GM18861 (cell line): Measurements from ENCODE around the gene DEFB108B.
"Not testable (repeated sequence)": the region's sequence is repeated elsewhere in the genome, so short reads cannot be mapped to it uniquely, and the experiment has no call there.

ENCODE experiments used
- ATAC-seq: cut with Tn5 transposase; IDR thresholded peaks from one replicate; pipeline ENCODE4 v1.9.1; 2021; ENCODE audit not compliant: unreplicated experiment

The DEFB108B gene

DNA sequence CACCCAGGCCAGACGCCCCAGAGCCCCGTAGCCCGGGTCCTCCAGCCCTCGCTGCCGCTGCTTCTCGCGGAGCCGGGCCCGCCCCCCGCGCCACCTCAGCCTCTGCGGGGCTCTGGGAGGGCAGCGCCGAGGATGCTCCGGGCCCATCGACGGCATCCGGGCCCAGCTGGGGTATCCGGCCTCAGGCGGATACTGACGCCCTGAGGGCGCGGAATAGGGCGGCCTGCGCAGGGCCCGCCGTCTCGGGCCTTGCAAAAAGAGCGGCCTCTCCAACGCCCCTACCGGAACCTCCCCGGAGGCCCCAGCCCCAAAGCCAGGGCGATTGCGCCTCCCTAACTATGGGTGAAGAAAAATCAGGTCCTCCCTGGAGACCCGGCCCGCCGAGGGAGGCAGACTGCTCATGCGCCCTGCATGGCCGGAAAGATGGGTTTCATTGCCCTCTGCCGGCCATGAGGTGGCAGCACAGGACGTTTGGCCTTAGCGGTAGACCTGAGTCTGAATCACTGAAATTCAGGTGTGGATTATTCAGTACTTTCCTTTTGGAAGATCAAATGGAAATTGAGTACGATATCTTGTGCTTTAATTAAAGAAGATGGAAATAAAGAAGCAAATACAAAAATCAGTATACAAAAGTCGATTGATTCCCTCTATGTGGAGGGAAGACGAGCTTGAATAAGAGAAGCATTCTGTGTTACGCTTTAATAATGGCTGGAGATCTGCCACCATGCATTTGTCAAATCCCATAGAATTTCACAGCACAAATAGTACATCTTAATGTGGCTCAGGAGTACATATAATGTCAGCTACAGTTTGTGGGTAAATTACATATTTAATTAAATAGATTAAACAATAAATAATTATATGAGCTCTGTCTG lies 19.3 kb upstream of the DEFB108B start:
- not testable (repeated sequence) for ATAC-seq

DNA sequence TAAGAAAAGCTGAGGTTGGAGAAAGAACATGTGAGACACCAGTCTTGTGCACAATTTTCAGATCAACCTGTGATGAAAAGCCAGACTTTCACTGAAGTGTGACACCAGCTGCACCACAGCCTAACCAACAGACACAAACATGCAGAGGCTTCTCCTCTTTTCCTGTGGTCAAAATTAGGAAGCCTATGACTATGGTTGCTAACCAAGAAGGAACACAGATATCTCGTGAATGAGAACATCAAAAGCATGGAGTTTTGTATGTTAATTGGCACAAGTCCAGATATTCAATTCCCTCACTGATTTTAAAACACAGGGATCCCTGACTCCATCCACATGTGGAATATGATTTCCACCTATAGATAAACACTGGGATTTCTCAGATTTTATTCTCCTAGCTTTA lies 11.5 kb upstream of the DEFB108B start:
- not testable (repeated sequence) for ATAC-seq

DNA sequence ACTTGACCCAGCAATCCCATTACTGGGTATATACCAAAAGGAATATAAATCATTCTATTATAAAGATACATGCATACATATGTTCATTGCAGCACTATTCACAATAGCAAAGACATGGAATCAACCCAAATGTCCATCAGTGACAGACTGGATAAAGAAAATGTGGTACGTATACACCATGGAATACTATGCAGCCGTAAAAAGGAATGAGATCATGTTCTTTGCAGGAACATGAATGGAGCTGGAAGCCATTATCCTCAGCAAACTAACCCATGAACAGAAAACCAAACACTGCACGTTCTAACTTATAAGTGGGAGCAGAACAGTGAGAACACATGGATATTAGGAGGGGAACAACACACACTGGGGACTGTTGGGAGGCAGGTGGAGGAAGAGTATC lies 3.8 kb upstream of the DEFB108B start:
- ATAC-seq = not testable (repeated sequence)

DNA sequence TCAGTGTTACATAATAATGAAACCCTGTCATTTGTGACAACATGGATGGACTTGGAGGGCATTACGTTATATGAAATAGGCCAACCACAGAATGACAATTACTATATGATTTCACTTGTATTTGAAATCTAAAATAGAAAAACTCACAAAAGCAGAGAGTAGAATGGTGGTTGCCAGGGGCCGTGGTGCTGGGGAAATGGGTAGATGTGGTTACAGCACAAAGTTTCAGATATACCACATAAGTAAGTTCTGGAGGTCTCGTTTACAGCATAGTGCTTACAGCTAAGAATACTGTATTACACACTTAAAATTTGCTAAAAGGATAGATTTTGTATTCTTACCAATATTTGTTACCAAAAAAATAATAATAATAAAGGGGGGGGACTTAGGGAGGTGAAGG lies 3.3 kb upstream of the DEFB108B start:
- not testable (repeated sequence) for ATAC-seq

DNA sequence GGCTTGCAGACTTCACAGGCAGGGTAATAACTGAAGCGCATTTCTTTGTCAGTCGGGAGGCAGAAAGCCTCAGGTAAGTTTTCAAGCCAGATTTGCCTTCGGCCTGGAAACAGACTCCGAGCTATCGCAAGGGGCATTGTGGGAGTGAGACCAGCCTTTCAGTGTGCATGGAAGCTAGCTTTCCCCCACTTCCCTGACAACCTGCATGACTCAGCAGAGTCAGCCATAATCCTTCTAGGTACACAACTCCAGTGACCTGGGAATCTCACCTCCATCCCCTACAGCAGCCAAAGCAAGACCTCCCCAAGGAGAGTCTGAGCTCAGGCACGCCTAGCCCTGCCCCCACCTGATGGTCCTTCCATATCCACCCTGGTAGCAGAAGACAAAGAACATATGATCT lies 9.7 kb downstream of the DEFB108B start:
- not testable (repeated sequence) for ATAC-seq

DNA sequence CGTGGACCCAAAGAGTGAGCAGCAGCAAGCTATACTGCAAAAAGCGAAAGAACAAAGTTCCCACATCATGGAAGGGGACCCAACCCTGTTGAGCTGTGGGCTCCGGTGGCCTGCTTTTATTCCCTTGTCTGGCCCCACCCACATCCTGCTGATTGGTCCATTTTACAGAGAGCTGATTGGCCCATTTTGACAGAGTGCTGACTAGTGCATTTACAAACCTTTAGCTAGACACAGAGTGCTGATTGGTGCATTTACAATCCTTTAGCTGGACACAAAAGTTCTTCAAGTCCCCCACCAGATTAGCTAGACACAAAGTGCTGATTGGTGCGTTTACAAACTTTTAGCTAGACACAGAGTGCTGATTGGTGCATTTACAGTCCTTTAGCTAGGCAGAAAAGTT lies 10.4 kb downstream of the DEFB108B start:
- ATAC-seq = not testable (repeated sequence)

DNA sequence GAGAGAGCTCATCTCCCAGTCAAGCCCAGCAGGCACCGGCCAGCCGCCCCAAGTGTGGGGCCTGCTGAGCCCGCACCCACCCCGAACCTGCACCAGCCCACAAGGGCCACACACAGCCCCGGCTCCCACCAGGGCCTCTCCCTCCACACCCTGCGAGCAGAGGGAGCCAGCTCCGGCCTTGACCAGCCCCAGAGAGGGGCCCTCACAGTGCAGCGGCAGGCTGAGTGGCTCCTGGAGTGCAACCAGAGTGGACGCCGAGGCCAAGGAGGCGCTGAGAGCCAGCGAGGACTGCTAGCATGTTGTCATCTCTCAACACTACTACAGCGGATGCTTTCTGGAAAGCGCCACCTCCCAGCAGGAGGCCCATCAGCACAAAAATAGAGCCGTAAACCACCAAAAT lies 10.9 kb downstream of the DEFB108B start:
- ATAC-seq = no peak

DNA sequence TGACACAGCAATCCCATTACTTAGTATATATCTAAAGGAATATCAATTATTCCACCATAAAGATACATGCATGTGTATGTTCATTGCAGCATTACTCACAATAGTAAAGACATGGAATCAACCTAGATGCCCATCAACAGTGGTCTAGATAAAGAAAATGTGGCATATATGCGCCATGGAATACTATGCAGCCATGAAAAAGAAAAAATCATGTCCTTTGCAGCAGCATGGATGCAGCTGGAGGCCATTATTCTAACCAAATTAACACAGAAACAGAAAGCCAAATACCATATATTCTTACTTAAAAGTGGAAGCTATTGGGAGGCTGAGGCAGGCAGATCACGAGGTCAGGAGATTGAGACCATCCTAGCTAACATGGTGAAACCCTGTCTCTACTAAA lies 20.9 kb downstream of the DEFB108B start:
- ATAC-seq = not testable (repeated sequence)

DNA sequence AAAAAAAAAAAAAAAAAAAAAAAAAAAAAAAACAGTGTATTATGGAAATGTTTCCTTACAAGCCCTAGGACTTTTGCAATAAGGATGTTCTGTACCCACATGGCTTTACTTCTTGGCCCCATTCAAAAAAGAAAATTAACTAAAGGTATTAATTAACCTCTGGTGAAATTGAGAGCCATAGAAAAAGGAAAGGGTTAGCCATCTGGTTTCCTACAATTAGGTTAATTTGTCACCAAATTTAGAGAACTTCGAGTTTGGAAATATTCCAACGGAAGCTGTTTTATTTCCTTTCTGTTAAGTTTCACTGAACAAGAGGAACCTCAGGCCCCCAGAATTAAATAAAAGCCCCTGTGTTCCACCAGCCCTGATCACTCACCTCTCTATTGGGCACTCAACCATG lies 22.9 kb downstream of the DEFB108B start:
- ATAC-seq = not testable (repeated sequence)

DNA sequence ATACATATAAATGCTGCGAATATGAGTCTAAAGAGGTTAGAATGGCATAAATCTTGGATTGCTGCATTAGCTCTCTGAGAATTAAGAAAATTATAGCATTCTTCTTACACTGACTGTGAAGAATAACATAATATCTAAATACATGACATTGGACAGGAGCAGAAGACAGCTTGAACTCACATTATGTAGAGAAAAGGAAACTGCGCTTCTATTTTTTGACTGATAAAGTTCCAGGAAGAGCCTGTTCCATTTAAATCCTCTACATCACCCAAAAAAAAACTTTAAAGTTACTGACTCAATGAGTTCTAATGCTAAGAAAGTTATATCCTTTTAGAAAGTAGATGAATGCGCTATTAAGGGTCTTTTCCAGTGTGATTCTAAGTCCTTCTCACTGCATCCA lies 27.8 kb downstream of the DEFB108B start:
- not testable (repeated sequence) for ATAC-seq

DNA sequence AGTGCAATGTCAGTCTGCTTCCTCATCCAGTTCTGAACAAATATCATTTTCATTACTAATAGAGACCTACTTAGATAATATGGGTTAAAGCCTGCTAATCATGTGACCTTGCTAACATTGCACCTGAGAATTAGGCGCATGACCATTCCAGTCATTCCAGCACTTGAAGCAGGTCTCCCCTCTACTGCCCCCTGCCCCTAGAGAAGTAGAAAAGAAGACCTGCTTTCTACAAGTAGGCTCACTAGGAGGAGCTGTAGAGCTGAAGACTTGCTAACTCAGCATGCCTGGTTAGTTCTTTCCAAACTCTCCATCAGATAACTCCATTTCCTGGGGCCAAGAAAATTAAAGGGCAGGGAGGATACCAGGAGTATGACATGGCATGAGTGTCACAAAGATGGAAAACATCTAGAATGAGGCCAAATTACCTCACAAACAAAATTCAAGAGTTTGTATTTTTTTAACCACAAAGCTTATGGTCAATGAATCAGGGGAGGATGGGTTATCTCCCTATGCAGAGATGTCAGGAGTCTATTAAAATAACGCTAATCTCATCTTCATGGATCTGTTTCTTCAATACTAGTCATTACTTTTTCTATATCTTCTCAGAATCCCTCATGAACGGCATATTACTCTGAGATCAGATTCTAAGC lies 31.1 kb downstream of the DEFB108B start:
- ATAC-seq = not testable (repeated sequence)

DNA sequence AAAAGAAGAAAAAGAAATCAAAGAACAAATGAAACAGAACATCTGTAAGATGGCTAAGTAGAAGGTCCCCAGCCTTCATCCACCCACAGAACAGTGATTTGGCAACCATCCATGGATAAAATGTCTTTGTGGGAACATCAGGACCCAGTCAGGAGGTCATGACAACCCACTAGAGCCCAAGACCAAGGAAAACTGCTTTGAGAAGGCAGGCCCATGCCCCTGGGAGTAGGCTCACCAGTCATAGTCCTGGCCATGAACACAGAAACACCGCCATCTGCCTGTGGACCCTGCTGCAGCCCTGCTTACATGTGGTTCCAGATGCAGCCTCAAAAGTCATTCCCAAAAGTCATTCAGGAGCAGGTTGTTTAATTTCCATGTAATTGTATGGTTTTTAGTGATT lies 34.2 kb downstream of the DEFB108B start:
- ATAC-seq = not testable (repeated sequence)

DNA sequence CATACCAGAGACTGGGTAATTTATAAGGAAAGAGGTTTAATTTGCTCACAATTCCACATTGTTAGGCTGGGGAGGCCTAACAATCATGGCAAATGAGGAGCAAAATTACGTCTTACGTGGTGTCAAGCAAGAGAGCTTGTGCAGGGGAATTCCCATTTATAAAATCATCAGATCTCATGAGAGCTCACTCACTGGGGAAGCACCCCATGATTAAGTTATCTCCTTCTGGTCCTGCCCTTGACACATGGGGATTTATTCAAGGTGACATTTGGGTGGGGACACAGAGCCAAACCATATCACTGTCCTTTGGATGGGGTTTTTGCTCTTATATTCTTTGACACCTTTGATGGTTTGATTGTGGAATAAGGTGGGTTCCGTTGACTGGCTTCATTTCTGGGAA lies 36.9 kb downstream of the DEFB108B start:
- not testable (repeated sequence) for ATAC-seq

DNA sequence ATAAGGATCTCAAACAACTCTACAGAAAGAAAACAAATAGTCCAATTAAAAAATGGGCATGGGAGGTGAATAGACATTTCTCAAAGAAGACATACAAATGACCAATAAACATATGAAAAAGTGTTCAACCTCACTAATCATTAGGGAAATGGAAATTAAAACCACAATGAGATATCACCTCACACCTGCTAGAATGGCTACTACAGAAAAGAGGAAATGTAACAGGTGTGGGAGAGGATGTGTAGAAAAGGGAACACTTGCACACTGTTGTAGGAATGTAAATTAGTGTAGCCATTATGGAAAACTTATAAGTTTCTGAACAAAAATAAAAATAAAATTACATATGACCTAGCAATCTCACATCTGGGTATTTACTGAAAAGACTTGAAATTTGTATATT lies 37.7 kb downstream of the DEFB108B start:
- not testable (repeated sequence) for ATAC-seq

DNA sequence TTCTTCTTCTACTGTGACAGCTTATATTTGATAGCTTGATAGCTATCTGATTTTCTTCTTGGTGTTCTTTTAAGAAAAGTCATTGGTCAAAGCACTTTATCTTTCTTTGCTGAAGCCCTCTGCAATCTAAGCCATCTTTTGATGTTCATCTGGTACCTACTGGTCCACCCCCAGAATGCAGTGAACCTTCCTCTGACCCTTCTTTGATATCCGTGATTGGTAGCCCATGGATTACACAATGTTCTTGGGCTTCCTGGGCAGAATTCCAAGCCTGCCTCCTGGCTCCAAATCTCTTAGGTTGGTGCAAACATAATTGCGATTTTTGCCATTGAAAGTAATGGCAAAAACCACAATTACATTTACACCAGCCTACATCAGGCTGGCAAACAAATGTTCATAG lies 43.3 kb downstream of the DEFB108B start:
- not testable (repeated sequence) for ATAC-seq

DNA sequence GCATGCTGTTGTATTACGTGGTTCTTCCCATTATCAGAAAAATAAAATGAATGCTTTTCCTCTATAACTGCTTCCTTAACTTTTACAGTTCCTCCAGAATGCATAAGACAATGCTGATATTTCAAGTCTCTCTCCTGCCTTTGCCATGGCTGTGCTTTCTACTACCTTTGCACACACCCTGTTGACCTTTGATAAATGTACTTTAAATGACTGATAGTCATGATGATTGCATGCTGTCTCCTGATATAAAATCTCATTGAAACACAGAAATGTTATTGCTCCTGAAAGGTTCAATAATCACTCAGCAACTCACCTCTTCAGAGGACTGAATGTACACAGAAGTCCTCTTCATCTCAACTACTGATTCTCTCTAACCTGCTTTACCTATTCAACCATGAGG lies 45.1 kb downstream of the DEFB108B start, which contains the start of gene DEFB131B:
Gene DEFB131B, plus strand, starts transcription at position 395 of the 400 bp plus-strand sequence. Its CDS starts 0 bp downstream, at position 395.
- ATAC-seq = not testable (repeated sequence)

DNA sequence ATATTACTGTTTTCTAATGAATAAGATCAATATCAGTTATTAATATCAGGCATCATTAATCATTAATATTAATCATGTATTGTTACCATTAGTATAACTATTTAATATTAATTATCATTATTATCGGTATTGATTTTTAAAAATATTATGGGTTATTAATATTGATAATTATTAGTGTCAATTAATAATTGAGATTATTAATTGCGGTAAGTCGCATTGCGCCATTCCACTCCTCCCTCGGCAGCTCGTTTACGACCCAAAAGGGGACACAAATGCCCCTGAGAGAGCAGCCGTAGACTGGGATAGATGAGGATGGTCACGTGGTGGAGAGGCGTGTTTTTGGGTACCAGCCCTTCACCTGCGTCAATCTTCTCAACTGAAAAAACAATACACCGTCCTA lies 52.8 kb downstream of the DEFB108B start:
- not testable (repeated sequence) for ATAC-seq
